H1 (cell line): Measurements from ENCODE around the gene CFD. TPM values are rescaled to one million over a fixed set of nuclear protein-coding genes. Genes with fewer than 3 reads are reported as not detected.
A peak's percentile ranks its signal among the peaks of the same experiment; 100 is the strongest.

Experiments
- CTCF ChIA-PET: fragments of 300-600 bp; sonication (Branson Sonifier 250); formaldehyde crosslinking; loops from one replicate; lab custom pipeline; 2021; ENCODE audit not compliant: partially characterized antibody; lab: Charles Lee
- POLR2A ChIA-PET: fragments of 300-600 bp; sonication (Branson Sonifier 250); formaldehyde crosslinking; loops from one replicate; lab custom pipeline; 2021; ENCODE audit warnings: inconsistent platforms; ENCODE audit not compliant: partially characterized antibody; lab: Charles Lee
- DNase-seq, 2 experiments: peaks; one replicate each; pipeline versions ENCODE4 v3.0.0 to v3.0.0-alpha.2; 2010 to 2022; ENCODE audit warnings: low spot score in 2 of 2, low read depth in 1 of 2, mixed read lengths in 1 of 2
- FAIRE-seq: peaks from 2 replicates; lab custom pipeline; 2011; peaks lifted over from hg19 to GRCh38; lab: Jason Lieb, UNC
- H2AFZ ChIP-seq: 2 replicates; pipeline ENCODE4 v1.8.1; 2012; ENCODE audit warnings: low read length, inconsistent platforms
- H2AK5ac ChIP-seq: 2 replicates; pipeline ENCODE4 v1.6.1; 2013; ENCODE audit warnings: low read depth, low read length
- H2BK120ac ChIP-seq: replicated peaks from 2 replicates; pipeline ENCODE3; 2013; ENCODE audit warnings: low read depth, low read length, inconsistent platforms
- H2BK12ac ChIP-seq: 2 replicates; pipeline ENCODE4 v1.6.1; 2013; ENCODE audit warnings: low read depth, low read length
- H2BK15ac ChIP-seq: 2 replicates; pipeline ENCODE4 v1.6.1; 2013; ENCODE audit warnings: low read length
- H2BK20ac ChIP-seq: 2 replicates; pipeline ENCODE4 v1.6.1; 2013; ENCODE audit warnings: low read length
- H2BK5ac ChIP-seq: 2 replicates; pipeline ENCODE4 v1.6.1; 2013; ENCODE audit warnings: low read depth, low read length
- H3K14ac ChIP-seq: 2 replicates; pipeline ENCODE4 v1.6.1; 2013; ENCODE audit warnings: inconsistent platforms; ENCODE audit not compliant: insufficient read length
- H3K18ac ChIP-seq: 2 replicates; pipeline ENCODE4 v1.6.1; 2013; ENCODE audit warnings: low read length; ENCODE audit errors: extremely low read depth
- H3K23ac ChIP-seq: 2 replicates; pipeline ENCODE4 v1.6.1; 2013; ENCODE audit warnings: inconsistent platforms; ENCODE audit not compliant: insufficient read length
- H3K23me2 ChIP-seq: 2 replicates; pipeline ENCODE4 v1.6.1; 2013; ENCODE audit warnings: low read depth, low read length
- H3K27ac ChIP-seq: 2 replicates; pipeline ENCODE4 v1.6.1; 2011; ENCODE audit warnings: low read depth, low read length, inconsistent platforms
- H3K27me3 ChIP-seq, 4 experiments: replicated peaks in 1 of 4; 1 replicate in 1 of 4; 2 replicates in 3 of 4; pipeline versions ENCODE4 v1.6.1 to v1.8.1; 2011 to 2013; ENCODE audit warnings: low read length in 3 of 4, mild to moderate bottlenecking in 3 of 4, inconsistent platforms in 2 of 4, mixed read lengths in 2 of 4, moderate library complexity in 1 of 4; ENCODE audit not compliant: control insufficient read depth in 3 of 4, insufficient read depth in 3 of 4; ENCODE audit errors: extremely low read depth in 1 of 4
- H3K36me3 ChIP-seq, 4 experiments: 2 replicates each; pipeline versions ENCODE4 v1.6.1 to v1.8.1; 2011 to 2013; ENCODE audit warnings: mild to moderate bottlenecking in 4 of 4, low read length in 3 of 4, moderate library complexity in 2 of 4, control low read depth in 1 of 4, inconsistent platforms in 1 of 4; ENCODE audit not compliant: insufficient read depth in 4 of 4, control insufficient read depth in 2 of 4
- H3K4ac ChIP-seq: replicated peaks from 2 replicates; pipeline ENCODE3; 2013; ENCODE audit warnings: low read length, low read depth, mixed read lengths, inconsistent platforms; ENCODE audit not compliant: insufficient read length
- H3K4me1 ChIP-seq, 4 experiments: replicated peaks in 1 of 4; 1 replicate in 1 of 4; 2 replicates in 3 of 4; pipeline versions ENCODE4 v1.6.1 to v1.8.1; 2011 to 2013; ENCODE audit warnings: low read length in 3 of 4, inconsistent platforms in 2 of 4, mixed read lengths in 1 of 4; ENCODE audit not compliant: insufficient read depth in 4 of 4, control insufficient read depth in 3 of 4
- H3K4me2 ChIP-seq, 2 experiments: 2 replicates each; pipeline versions ENCODE4 v1.6.1 to v1.8.1; 2011 to 2013; ENCODE audit warnings: low read depth in 2 of 2, low read length in 2 of 2, control low read depth in 1 of 2, inconsistent platforms in 1 of 2, mild to moderate bottlenecking in 1 of 2; ENCODE audit not compliant: insufficient read depth in 1 of 2
- H3K4me3 ChIP-seq, 4 experiments: fragments of 200-600, 300-600 bp in 1 of 4; sonication (generic), shearing (Covaris generic), sonication (Bioruptor Twin) in 1 of 4; 2 replicates each; pipeline versions ENCODE4 v1.5.1 to v1.8.1; 2011 to 2016; ENCODE audit warnings: low read length in 4 of 4, low read depth in 3 of 4, control low read depth in 2 of 4, inconsistent platforms in 2 of 4, mild to moderate bottlenecking in 2 of 4, mixed read lengths in 1 of 4, moderate library complexity in 1 of 4; ENCODE audit not compliant: insufficient read depth in 2 of 4; ENCODE audit errors: extremely low read depth in 1 of 4
- H3K56ac ChIP-seq: replicated peaks from 2 replicates; pipeline ENCODE3; 2013; ENCODE audit warnings: low read depth, mild to moderate bottlenecking, mixed read lengths, low read length, inconsistent platforms; ENCODE audit not compliant: insufficient read length
- H3K79me1 ChIP-seq: 2 replicates; pipeline ENCODE4 v1.6.1; 2013; ENCODE audit warnings: low read depth, low read length, control low read depth
- H3K79me2 ChIP-seq, 2 experiments: 2 replicates each; pipeline versions ENCODE4 v1.6.1 to v1.8.1; 2012 to 2013; ENCODE audit warnings: low read length in 2 of 2, mild to moderate bottlenecking in 2 of 2, inconsistent platforms in 1 of 2; ENCODE audit not compliant: insufficient read depth in 2 of 2, control insufficient read depth in 1 of 2
- H3K9ac ChIP-seq, 4 experiments: replicated peaks in 1 of 4; 1 replicate in 1 of 4; 2 replicates in 3 of 4; pipeline versions ENCODE4 v1.6.1 to v1.8.1; 2011 to 2013; ENCODE audit warnings: low read depth in 3 of 4, low read length in 3 of 4, control low read depth in 2 of 4, mild to moderate bottlenecking in 2 of 4, moderate library complexity in 2 of 4, inconsistent platforms in 1 of 4; ENCODE audit errors: extremely low read depth in 1 of 4
- H3K9me3 ChIP-seq, 2 experiments: 2 replicates each; pipeline versions ENCODE4 v1.6.1 to v1.8.1; 2012 to 2013; ENCODE audit warnings: mild to moderate bottlenecking in 2 of 2, moderate library complexity in 2 of 2, control low read depth in 1 of 2, inconsistent platforms in 1 of 2, low read depth in 1 of 2, low read length in 1 of 2, mixed read lengths in 1 of 2; ENCODE audit not compliant: insufficient read depth in 2 of 2
- H4K20me1 ChIP-seq, 2 experiments: replicated peaks in 1 of 2; 2 replicates each; pipeline versions ENCODE3 to v1.8.1; 2011 to 2013; ENCODE audit warnings: inconsistent platforms in 2 of 2, low read length in 2 of 2, mild to moderate bottlenecking in 1 of 2; ENCODE audit not compliant: insufficient read depth in 2 of 2, control insufficient read depth in 1 of 2
- H4K5ac ChIP-seq: 2 replicates; pipeline ENCODE4 v1.6.1; 2013; ENCODE audit warnings: low read length, low read depth, mixed read lengths, inconsistent platforms; ENCODE audit not compliant: insufficient read length
- H4K8ac ChIP-seq: 2 replicates; pipeline ENCODE4 v1.8.0; 2013; ENCODE audit warnings: mild to moderate bottlenecking, moderate library complexity, low read length, inconsistent platforms; ENCODE audit not compliant: insufficient read depth; ENCODE audit errors: extremely low read depth
- H4K91ac ChIP-seq: replicated peaks from 2 replicates; pipeline ENCODE3; 2013; ENCODE audit warnings: low read length, mixed read lengths, inconsistent platforms; ENCODE audit not compliant: insufficient read length
- CHD2 ChIP-seq: IDR thresholded peaks from 2 replicates; pipeline ENCODE4 v1.6.1; 2012; ENCODE audit warnings: low read length, improper control_type of control experiment
- RNF2 ChIP-seq: fragments of 200-900, 300-1000 bp; sonication (generic); IDR thresholded peaks from 2 replicates; pipeline ENCODE4 v1.7.1; 2016; ENCODE audit warnings: borderline replicate concordance, low read depth, mild to moderate bottlenecking, antibody characterized with exemption, low read length; ENCODE audit not compliant: poor library complexity, severe bottlenecking; ENCODE audit errors: missing control alignments
- RXRA ChIP-seq: IDR thresholded peaks from 2 replicates; pipeline ENCODE4 v1.6.1; 2011; ENCODE audit warnings: low read depth, mild to moderate bottlenecking, low read length, moderate library complexity; ENCODE audit not compliant: insufficient read depth
- WGBS, 2 experiments: shearing (Covaris generic) in 1 of 2; methylation state at CpG; one replicate each; pipeline versions ENCODE4 v1.1.6 to v1.1.7; 2013 to 2015; ENCODE audit warnings: low lambda C conversion rate in 2 of 2, mixed read lengths in 2 of 2, inconsistent platforms in 1 of 2, low coverage in 1 of 2, missing lambda C conversion rate in 1 of 2; ENCODE audit not compliant: insufficient replicate concordance in 2 of 2, insufficient coverage in 1 of 2, insufficient read length in 1 of 2; ENCODE audit errors: extremely low coverage in 1 of 2, missing lambda C conversion rate in 1 of 2; 5-methylcytosine and 5-hydroxymethylcytosine counted together
- polyA plus RNA-seq, 7 experiments: library from polyadenylated mRNA; depleted of rRNA in 3 of 7; stranded (reverse) in 5 of 7; unstranded in 2 of 7; fragments of >200 nt in 5 of 7; fragments of 200-250 nt in 2 of 7; gene quantifications; 1 replicate in 5 of 7; 2 replicates in 1 of 7; 4 replicates in 1 of 7; pipeline versions ENCODE4 v1.2.1 to v1.2.3, GENCODE V29; 2011 to 2013; ENCODE audit warnings: missing spikeins in 2 of 7, mixed read lengths in 2 of 7
- total RNA-seq: library from RNA; stranded (reverse); fragmentation: NEBNext Ultra II Directional; extraction: Animal tissue kit (Norgen Biotek cat#: 25700); gene quantifications from 2 replicates; pipeline ENCODE4 v1.2.1, GENCODE V29; 2021
- TF ChIP-seq, protein P1 (sequence below), 3 experiments: IDR thresholded peaks; 1 replicate in 2 of 3; 2 replicates in 1 of 3; pipeline versions ENCODE4 v1.5.1 to v1.6.1; 2011; ENCODE audit warnings: low read length in 3 of 3, mild to moderate bottlenecking in 3 of 3, inconsistent platforms in 2 of 3, low read depth in 1 of 3, moderate library complexity in 1 of 3; ENCODE audit not compliant: insufficient read depth in 1 of 3; ENCODE audit errors: control extremely low read depth in 1 of 3
- TF ChIP-seq, protein P2 (sequence below): IDR thresholded peaks from 2 replicates; pipeline ENCODE4 v1.6.1; 2012; ENCODE audit warnings: low read length, inconsistent platforms

Gene CFD
- total and polyA plus RNA-seq, 2 of the 8 experiments (the other 6 are each of a cell fraction or from before 2014, with no cell fraction given) = 1.7 to 2.8 TPM

DNA sequence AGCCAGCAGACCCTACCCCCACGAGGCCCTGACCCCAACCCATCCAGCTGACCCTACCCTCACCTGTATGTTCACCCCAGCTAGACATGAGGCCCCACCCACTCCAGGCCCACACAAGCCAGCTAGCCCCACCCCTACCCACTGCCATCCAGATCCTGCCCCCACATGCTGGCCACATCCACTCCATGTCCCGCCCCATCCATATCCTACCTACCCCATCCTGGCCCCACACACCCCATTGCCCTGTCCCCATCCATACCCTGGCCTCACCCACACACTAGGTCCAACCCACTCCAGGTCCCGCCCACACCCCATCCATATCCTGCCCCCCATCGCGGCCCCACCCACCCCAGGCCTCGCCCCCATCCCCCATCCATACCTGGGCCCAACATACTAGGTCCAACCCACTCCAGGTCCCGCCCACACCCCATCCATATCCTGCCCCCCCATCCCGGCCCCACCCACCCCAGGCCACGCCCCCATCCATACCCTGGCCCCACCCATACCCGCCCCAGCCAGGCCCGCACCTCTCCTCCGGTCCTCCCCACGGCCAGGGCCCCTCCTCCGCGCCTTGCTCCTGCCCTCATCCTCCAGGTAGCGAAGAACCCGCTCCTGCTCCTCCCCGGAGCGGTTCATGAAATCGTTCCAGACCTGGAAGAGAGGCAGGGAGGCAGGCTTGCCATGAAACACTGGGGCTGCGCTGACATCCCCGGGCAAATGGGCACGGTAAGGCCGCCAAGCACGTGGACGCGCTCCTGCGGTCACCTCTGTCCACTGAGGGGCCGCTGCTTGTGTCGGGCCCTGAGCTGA is 41.0 kb downstream of the CFD start:
- no peak overlapping the region for H4K5ac ChIP-seq
- H3K23me2 ChIP-seq = peaks cover 3% of the 10 kb centered on the region; the same call in 1 of the 2 replicates
- peak overlapping the region; percentile 35; the same call in 1 of the 2 replicates for H4K8ac ChIP-seq
- H3K4me3 ChIP-seq = no peak overlapping the region
- peaks cover 0 to 13% (median 2%) of the 10 kb centered on the region in 4 experiments; a peak in 2 of 8 replicates for H3K36me3 ChIP-seq
- H3K27me3 ChIP-seq = no peaks in the 10 kb centered on the region
- peak overlapping the region; percentile 24; the same call in 1 of the 2 replicates for H2AK5ac ChIP-seq
- no peak overlapping the region for H3K56ac ChIP-seq
- 0 out of 2 replicates have a peak overlapping the region, but pooled peaks have one; percentile 39 for H2BK12ac ChIP-seq
- CTCF ChIA-PET = interaction anchor here (1.1 to 1.3 kb wide), 2 partner anchors 23 to 37 kb away, joined by 3 read pairs; no protein-coding TSS in a partner anchor
- H4K20me1 ChIP-seq = peaks cover 13 to 27% of the 10 kb centered on the region in 2 experiments
- H3K4me2 ChIP-seq = no peak overlapping the region
- FAIRE-seq = no peak
- H4K91ac ChIP-seq = no peak overlapping the region
- H3K79me2 ChIP-seq = peaks cover 0 to 9% of the 10 kb centered on the region in 2 experiments; a peak in 2 of 4 replicates
- no peak overlapping the region for H3K14ac ChIP-seq
- WGBS, 2 experiments = 85% methylated on average over 17 of the region's 30 CpGs; no CpG with 5 or more reads in 1 of the 2 experiments
- H2BK15ac ChIP-seq = no peak overlapping the region; the same call in 1 of the 2 replicates
- no peaks in the 10 kb centered on the region for H3K9me3 ChIP-seq
- DNase-seq = peak in 1 of 2 experiments; percentile 66
- H3K9ac ChIP-seq = no peak overlapping the region
- peak overlapping the region; percentile 52; the same call in 1 of the 2 replicates for H2BK5ac ChIP-seq
- H2BK20ac ChIP-seq = no peak overlapping the region
- H3K23ac ChIP-seq = no peak overlapping the region
- H3K4me1 ChIP-seq = peaks cover 0 to 9% (median 4%) of the 10 kb centered on the region in 4 experiments; a peak in 5 of 7 replicates
- H3K79me1 ChIP-seq = no peaks in the 10 kb centered on the region; the same call in 1 of the 2 replicates
- H3K4ac ChIP-seq = no peak overlapping the region
- H2AFZ ChIP-seq = no peak overlapping the region
- no peak overlapping the region; the same call in none of the 2 replicates for H3K18ac ChIP-seq
- no peak overlapping the region for H3K27ac ChIP-seq
- POLR2A ChIA-PET = no interaction called here
- no peak overlapping the region for H2BK120ac ChIP-seq
- TF ChIP-seq RNF2 = no peak
- no peak for TF ChIP-seq CHD2
- no peak for TF ChIP-seq RXRA
- TF ChIP-seq, protein P1, sequence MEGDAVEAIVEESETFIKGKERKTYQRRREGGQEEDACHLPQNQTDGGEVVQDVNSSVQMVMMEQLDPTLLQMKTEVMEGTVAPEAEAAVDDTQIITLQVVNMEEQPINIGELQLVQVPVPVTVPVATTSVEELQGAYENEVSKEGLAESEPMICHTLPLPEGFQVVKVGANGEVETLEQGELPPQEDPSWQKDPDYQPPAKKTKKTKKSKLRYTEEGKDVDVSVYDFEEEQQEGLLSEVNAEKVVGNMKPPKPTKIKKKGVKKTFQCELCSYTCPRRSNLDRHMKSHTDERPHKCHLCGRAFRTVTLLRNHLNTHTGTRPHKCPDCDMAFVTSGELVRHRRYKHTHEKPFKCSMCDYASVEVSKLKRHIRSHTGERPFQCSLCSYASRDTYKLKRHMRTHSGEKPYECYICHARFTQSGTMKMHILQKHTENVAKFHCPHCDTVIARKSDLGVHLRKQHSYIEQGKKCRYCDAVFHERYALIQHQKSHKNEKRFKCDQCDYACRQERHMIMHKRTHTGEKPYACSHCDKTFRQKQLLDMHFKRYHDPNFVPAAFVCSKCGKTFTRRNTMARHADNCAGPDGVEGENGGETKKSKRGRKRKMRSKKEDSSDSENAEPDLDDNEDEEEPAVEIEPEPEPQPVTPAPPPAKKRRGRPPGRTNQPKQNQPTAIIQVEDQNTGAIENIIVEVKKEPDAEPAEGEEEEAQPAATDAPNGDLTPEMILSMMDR (IDR thresholded peaks at IDR 0.05; ENCODE audit: control extremely low read depth in 1 of 3, insufficient read depth in 1 of 3, low read depth in 1 of 3, low read length in 3 of 3) = no peak
- TF ChIP-seq, protein P2, sequence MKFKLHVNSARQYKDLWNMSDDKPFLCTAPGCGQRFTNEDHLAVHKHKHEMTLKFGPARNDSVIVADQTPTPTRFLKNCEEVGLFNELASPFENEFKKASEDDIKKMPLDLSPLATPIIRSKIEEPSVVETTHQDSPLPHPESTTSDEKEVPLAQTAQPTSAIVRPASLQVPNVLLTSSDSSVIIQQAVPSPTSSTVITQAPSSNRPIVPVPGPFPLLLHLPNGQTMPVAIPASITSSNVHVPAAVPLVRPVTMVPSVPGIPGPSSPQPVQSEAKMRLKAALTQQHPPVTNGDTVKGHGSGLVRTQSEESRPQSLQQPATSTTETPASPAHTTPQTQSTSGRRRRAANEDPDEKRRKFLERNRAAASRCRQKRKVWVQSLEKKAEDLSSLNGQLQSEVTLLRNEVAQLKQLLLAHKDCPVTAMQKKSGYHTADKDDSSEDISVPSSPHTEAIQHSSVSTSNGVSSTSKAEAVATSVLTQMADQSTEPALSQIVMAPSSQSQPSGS = no peak
